ENCODE measurements around the gene LIN7C. TPM values are rescaled to one million over a fixed set of nuclear protein-coding genes. Genes with fewer than 3 reads are reported as not detected.

LIN7C gene
- polyA plus RNA-seq, 3 donors = 7.3 to 24.0 (median 18.9) TPM

DNA sequence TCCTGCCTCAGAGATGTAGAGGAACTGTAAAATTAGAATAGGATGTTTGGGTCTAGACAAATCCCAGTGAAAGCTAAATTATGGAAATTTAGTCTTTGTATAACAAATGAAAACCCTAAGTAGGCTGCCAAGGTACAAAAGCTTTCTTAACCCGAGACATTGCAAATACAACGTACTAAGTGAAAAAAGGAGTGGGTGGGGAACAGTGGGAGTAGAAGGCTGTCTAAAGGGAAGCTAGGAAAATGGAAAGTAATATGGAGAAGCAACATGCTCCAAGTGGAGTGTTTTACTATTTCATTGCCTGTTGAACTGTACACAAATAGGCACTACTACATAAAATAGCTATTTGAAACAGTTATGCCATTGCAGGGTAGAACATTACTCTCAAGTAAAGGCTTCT is 6.8 kb upstream of the LIN7C start:
- Histone ChIP-seq H3K4me3 (replicated peaks in 1 of 3; ENCODE audit: low read depth in 2 of 3, low read length in 3 of 3) (no peak overlapping the region), H3K4me2 (replicated peaks; ENCODE audit: extremely low read depth, low read length, poor library complexity, severe bottlenecking) (no peak overlapping the region), H3K27me3 (ENCODE audit: control insufficient read depth in 2 of 2, insufficient read depth in 2 of 2, low read length in 2 of 2) (no peaks in the 10 kb centered on the region), H3K27ac (ENCODE audit: low read depth in 1 of 2, low read length in 2 of 2) (no peak overlapping the region), H3K4me1 (ENCODE audit: control insufficient read depth in 1 of 2, insufficient read depth in 2 of 2, low read length in 2 of 2) (peaks cover 0 to 3% of the 10 kb centered on the region in 2 donors), H3K79me2 (ENCODE audit: insufficient read depth, low read length) (no peaks in the 10 kb centered on the region), H2AFZ (ENCODE audit: insufficient read depth, low read depth, low read length, poor library complexity, severe bottlenecking) (no peak overlapping the region), H3K36me3 (replicated peaks in 1 of 2; ENCODE audit: control insufficient read depth in 1 of 2, insufficient read depth in 2 of 2, low read length in 2 of 2) (no peaks in the 10 kb centered on the region), H4K20me1 (ENCODE audit: insufficient read depth, low read length) (no peaks in the 10 kb centered on the region), H3K9me3 (replicated peaks in 1 of 2; ENCODE audit: control insufficient read depth in 1 of 2, insufficient read depth in 1 of 2, low read length in 2 of 2) (no peaks in the 10 kb centered on the region), H3K9ac (ENCODE audit: insufficient read depth, low read length, poor library complexity, severe bottlenecking) (no peak overlapping the region)
- Mint-ChIP-seq H3K27me3 (ENCODE audit: low read depth in 3 of 3) (peaks cover 0 to 3% (median 0%) of the 10 kb centered on the region in 3 donors), H3K36me3 (no peaks in the 10 kb centered on the region), H3K27ac (no peak overlapping the region), H3K4me3 (no peak overlapping the region), H3K4me1 (peaks cover 6% of the 10 kb centered on the region), H3K9me3 (peaks cover 0 to 8% (median 3%) of the 10 kb centered on the region in 7 donors)
- intact Hi-C loops (cut with micrococcal nuclease) = no loop called here
- DNase-seq = no peak
- TF ChIP-seq, protein P1, sequence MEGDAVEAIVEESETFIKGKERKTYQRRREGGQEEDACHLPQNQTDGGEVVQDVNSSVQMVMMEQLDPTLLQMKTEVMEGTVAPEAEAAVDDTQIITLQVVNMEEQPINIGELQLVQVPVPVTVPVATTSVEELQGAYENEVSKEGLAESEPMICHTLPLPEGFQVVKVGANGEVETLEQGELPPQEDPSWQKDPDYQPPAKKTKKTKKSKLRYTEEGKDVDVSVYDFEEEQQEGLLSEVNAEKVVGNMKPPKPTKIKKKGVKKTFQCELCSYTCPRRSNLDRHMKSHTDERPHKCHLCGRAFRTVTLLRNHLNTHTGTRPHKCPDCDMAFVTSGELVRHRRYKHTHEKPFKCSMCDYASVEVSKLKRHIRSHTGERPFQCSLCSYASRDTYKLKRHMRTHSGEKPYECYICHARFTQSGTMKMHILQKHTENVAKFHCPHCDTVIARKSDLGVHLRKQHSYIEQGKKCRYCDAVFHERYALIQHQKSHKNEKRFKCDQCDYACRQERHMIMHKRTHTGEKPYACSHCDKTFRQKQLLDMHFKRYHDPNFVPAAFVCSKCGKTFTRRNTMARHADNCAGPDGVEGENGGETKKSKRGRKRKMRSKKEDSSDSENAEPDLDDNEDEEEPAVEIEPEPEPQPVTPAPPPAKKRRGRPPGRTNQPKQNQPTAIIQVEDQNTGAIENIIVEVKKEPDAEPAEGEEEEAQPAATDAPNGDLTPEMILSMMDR (IDR thresholded peaks at IDR 0.05) = no peak
- 100% methylated on average over 2 of the region's 2 CpGs for WGBS (ENCODE audit: insufficient coverage)

DNA sequence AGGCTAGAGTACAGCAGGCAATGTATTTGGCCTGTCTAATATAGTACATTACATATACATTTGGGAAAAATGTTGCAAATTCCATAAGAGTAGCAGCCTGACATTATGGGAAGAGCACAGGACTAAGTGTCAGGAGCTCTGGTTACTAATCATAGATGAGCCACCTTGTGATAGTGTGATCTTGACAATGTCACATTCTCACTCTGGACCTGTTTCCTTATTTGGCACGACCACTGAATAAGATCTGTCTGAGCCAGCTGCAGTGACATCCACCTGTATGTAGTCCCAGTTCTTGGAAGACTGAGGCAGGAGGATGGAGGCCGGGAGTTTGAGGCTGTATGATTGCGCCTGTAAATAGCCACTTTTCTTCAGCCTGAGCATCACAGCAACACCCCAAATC is 5.7 kb upstream of the LIN7C start:
- H3K4me3 Mint-ChIP-seq = no peak overlapping the region
- Histone ChIP-seq H3K27me3 (ENCODE audit: control insufficient read depth in 2 of 2, insufficient read depth in 2 of 2, low read length in 2 of 2) (no peaks in the 10 kb centered on the region), H3K27ac (ENCODE audit: low read depth in 1 of 2, low read length in 2 of 2) (no peak overlapping the region), H3K4me1 (ENCODE audit: control insufficient read depth in 1 of 2, insufficient read depth in 2 of 2, low read length in 2 of 2) (peaks cover 3 to 4% of the 10 kb centered on the region in 2 donors), H3K4me2 (replicated peaks; ENCODE audit: extremely low read depth, low read length, poor library complexity, severe bottlenecking) (no peak overlapping the region), H3K36me3 (replicated peaks in 1 of 2; ENCODE audit: control insufficient read depth in 1 of 2, insufficient read depth in 2 of 2, low read length in 2 of 2) (no peaks in the 10 kb centered on the region), H3K79me2 (ENCODE audit: insufficient read depth, low read length) (no peaks in the 10 kb centered on the region), H4K20me1 (ENCODE audit: insufficient read depth, low read length) (no peaks in the 10 kb centered on the region), H2AFZ (ENCODE audit: insufficient read depth, low read depth, low read length, poor library complexity, severe bottlenecking) (no peak overlapping the region), H3K9me3 (replicated peaks in 1 of 2; ENCODE audit: control insufficient read depth in 1 of 2, insufficient read depth in 1 of 2, low read length in 2 of 2) (no peaks in the 10 kb centered on the region), H3K4me3 (replicated peaks in 1 of 3; ENCODE audit: low read depth in 2 of 3, low read length in 3 of 3) (no peak overlapping the region), H3K9ac (ENCODE audit: insufficient read depth, low read length, poor library complexity, severe bottlenecking) (no peak overlapping the region)
- H3K36me3 Mint-ChIP-seq = no peaks in the 10 kb centered on the region
- H3K27me3 Mint-ChIP-seq (ENCODE audit: low read depth in 3 of 3) = peaks cover 0 to 1% (median 0%) of the 10 kb centered on the region in 3 donors
- TF ChIP-seq, protein P1 (IDR thresholded peaks at IDR 0.05) = no peak
- H3K9me3 Mint-ChIP-seq = peaks cover 0 to 10% (median 4%) of the 10 kb centered on the region in 7 donors
- DNase-seq = no peak
- 100% methylated on average over 1 of the region's 3 CpGs for WGBS (ENCODE audit: insufficient coverage)
- no peak overlapping the region for H3K27ac Mint-ChIP-seq
- intact Hi-C loops (cut with micrococcal nuclease) = no loop called here
- H3K4me1 Mint-ChIP-seq = peaks cover 9% of the 10 kb centered on the region
